Loucy (cell line): ENCODE data around the gene CACNB2.

Experiments
- EZH2phosphoT487 ChIP-seq: fragments of 200-600 bp; IDR thresholded peaks from 2 replicates; pipeline ENCODE4 v1.6.1; 2018; ENCODE audit warnings: antibody characterized with exemption, mild to moderate bottlenecking, moderate library complexity, borderline replicate concordance
- TF ChIP-seq, protein P1 (sequence below): fragments of 200-600 bp; sonication (generic); conservative IDR thresholded peaks from 2 replicates; pipeline ENCODE4 v1.5.1; 2014; ENCODE audit warnings: mild to moderate bottlenecking, antibody characterized with exemption, low read length

- TF ChIP-seq, protein P1, sequence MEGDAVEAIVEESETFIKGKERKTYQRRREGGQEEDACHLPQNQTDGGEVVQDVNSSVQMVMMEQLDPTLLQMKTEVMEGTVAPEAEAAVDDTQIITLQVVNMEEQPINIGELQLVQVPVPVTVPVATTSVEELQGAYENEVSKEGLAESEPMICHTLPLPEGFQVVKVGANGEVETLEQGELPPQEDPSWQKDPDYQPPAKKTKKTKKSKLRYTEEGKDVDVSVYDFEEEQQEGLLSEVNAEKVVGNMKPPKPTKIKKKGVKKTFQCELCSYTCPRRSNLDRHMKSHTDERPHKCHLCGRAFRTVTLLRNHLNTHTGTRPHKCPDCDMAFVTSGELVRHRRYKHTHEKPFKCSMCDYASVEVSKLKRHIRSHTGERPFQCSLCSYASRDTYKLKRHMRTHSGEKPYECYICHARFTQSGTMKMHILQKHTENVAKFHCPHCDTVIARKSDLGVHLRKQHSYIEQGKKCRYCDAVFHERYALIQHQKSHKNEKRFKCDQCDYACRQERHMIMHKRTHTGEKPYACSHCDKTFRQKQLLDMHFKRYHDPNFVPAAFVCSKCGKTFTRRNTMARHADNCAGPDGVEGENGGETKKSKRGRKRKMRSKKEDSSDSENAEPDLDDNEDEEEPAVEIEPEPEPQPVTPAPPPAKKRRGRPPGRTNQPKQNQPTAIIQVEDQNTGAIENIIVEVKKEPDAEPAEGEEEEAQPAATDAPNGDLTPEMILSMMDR, result no peak
- TF ChIP-seq EZH2phosphoT487, result no peak
Observed at GRCh38 chr10:18567343-18567856, 427.2 kb downstream of the CACNB2 start.
